Fibroblast of mammary gland (primary cell): ENCODE data around the gene KATNAL2.

Source experiments
- DNase-seq: peaks from one replicate; pipeline ENCODE4 v3.0.0-alpha.2; 2010; ENCODE audit warnings: low read depth
- H3K4me3 ChIP-seq: 2 replicates; pipeline ENCODE4 v1.5.1; 2011; ENCODE audit warnings: low read depth, mild to moderate bottlenecking, low read length, moderate library complexity; ENCODE audit not compliant: control insufficient read depth
- TF ChIP-seq, protein P1 (sequence below): conservative IDR thresholded peaks from 2 replicates; pipeline ENCODE4 v1.5.1; 2011; ENCODE audit warnings: low read depth, low read length, inconsistent platforms; ENCODE audit not compliant: control insufficient read depth, insufficient read depth

The KATNAL2 gene

DNA sequence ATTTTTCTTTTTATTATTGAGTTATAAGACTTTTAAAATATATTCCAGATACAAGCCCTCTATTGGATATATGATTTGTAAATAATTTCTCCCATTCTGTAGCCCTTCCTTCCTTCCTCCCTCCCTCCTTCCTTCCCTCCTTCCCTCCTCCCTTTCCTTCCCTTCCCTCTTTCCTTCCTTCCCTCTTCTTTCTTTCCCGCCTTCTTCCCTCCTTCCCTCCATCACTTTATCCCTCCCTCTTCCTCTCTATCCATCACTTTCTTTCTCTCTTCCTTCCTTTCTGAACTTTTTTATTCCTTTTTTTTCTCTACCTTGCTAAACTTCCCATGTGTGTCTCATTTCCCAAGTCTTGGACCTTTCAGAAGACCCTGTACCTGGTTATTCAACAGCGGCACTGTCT is 163.5 kb downstream of the KATNAL2 start:
- no peak overlapping the region for H3K4me3 ChIP-seq
- TF ChIP-seq, protein P1, sequence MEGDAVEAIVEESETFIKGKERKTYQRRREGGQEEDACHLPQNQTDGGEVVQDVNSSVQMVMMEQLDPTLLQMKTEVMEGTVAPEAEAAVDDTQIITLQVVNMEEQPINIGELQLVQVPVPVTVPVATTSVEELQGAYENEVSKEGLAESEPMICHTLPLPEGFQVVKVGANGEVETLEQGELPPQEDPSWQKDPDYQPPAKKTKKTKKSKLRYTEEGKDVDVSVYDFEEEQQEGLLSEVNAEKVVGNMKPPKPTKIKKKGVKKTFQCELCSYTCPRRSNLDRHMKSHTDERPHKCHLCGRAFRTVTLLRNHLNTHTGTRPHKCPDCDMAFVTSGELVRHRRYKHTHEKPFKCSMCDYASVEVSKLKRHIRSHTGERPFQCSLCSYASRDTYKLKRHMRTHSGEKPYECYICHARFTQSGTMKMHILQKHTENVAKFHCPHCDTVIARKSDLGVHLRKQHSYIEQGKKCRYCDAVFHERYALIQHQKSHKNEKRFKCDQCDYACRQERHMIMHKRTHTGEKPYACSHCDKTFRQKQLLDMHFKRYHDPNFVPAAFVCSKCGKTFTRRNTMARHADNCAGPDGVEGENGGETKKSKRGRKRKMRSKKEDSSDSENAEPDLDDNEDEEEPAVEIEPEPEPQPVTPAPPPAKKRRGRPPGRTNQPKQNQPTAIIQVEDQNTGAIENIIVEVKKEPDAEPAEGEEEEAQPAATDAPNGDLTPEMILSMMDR = no peak
- DNase-seq = no peak

DNA sequence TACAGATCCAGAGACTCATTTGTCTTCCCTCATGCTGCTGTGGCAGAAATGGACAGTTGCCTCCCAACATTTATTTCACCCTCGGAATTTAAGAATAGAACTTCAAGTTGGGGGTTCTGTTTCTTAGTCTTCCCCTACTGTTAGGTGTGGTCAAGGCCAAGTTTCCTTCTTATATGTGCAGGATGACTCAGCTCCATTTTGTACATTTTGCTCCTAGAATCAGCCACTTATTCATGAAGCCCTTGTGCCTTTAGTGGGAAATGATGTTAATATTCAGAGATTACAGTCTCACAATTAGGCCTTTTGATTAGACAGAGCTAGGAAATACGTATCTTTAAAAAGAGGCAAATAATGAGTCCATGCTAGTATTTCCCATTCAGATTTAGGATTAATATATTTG is 164.2 kb downstream of the KATNAL2 start:
- peak; percentile 30 for DNase-seq
- TF ChIP-seq, protein P1 = no peak
- no peak overlapping the region for H3K4me3 ChIP-seq

- no peak for DNase-seq
- TF ChIP-seq, protein P1 = no peak
- H3K4me3 ChIP-seq = no peak overlapping the region
These were observed 170.3 kb downstream of the KATNAL2 start for GRCh38 chr18:47087676-47088075.

- no peak overlapping the region for H3K4me3 ChIP-seq
- no peak for DNase-seq
- TF ChIP-seq, protein P1 = no peak
These were observed 178.4 kb downstream of the KATNAL2 start for GRCh38 chr18:47095810-47096209.

GRCh38 chr18:47100212-47100831 is 182.9 kb downstream of the KATNAL2 start:
- DNase-seq = peak; percentile 56
- TF ChIP-seq, protein P1 = peak; percentile 79
- H3K4me3 ChIP-seq = no peak overlapping the region

GRCh38 chr18:47108373-47108772 is 191.0 kb downstream of the KATNAL2 start:
- DNase-seq = no peak
- TF ChIP-seq, protein P1 = no peak

GRCh38 chr18:47108998-47109405 is 191.6 kb downstream of the KATNAL2 start:
- no peak for DNase-seq
- TF ChIP-seq, protein P1 = no peak
- no peak overlapping the region for H3K4me3 ChIP-seq

More at GRCh38 chr18:47108373-47108772, 191.0 kb downstream of the KATNAL2 start:
- no peak overlapping the region for H3K4me3 ChIP-seq
